Caco-2 (cell line): ENCODE measurements around the gene CXCL6. TPM values are rescaled to one million over a fixed set of nuclear protein-coding genes. Genes with fewer than 3 reads are reported as not detected.
A peak's percentile ranks its signal among the peaks of the same experiment; 100 is the strongest.

Experiments used
- BruUV-seq: library from RNA; stranded (reverse); fragments of 400-500 nt; replicated peaks from 2 replicates; lab custom pipeline; 2021; lab: Mats Ljungman, UMichigan
- CTCF ChIA-PET: fragments of 300-600 bp; sonication (Branson Sonifier 250); formaldehyde crosslinking; loops from one replicate; lab custom pipeline; 2022; ENCODE audit warnings: antibody characterized with exemption; lab: Charles Lee
- POLR2A ChIA-PET: fragments of 300-600 bp; sonication (Branson Sonifier 250); formaldehyde crosslinking; loops from one replicate; lab custom pipeline; 2022; ENCODE audit warnings: antibody characterized with exemption; lab: Charles Lee
- DNase-seq, 2 experiments: peaks; one replicate each; pipeline versions ENCODE4 v3.0.0 to v3.0.0-alpha.2; 2020 to 2022
- H3K27me3 ChIP-seq: replicated peaks from 2 replicates; pipeline ENCODE4 v1.6.0; 2011; ENCODE audit warnings: low read length; ENCODE audit not compliant: control insufficient read depth, insufficient read depth
- H3K36me3 ChIP-seq: 2 replicates; pipeline ENCODE4 v1.5.1; 2011; ENCODE audit warnings: low read length; ENCODE audit not compliant: control insufficient read depth, insufficient read depth
- H3K4me1 ChIP-seq: fragments of 250-450 bp; sonication (Bioruptor Pico); 2 replicates; pipeline ENCODE4 v1.5.1; 2020; ENCODE audit warnings: mild to moderate bottlenecking
- H3K4me3 ChIP-seq: 2 replicates; pipeline ENCODE4 v1.5.1; 2011; ENCODE audit warnings: low read depth, mild to moderate bottlenecking, control low read depth, low read length
- H3K9me3 ChIP-seq: fragments of 250-450 bp; sonication (Bioruptor Pico); 2 replicates; pipeline ENCODE4 v1.5.1; 2020; ENCODE audit warnings: mild to moderate bottlenecking, moderate library complexity
- H3K27ac Mint-ChIP-seq: one replicate; pipeline ENCODE4 v1.8.0; 2022; ENCODE audit warnings: mixed read lengths; ENCODE audit not compliant: unreplicated experiment
- H3K27me3 Mint-ChIP-seq: one replicate; pipeline ENCODE4 v1.8.0; 2022; ENCODE audit warnings: mixed read lengths; ENCODE audit not compliant: insufficient read depth, unreplicated experiment
- H3K36me3 Mint-ChIP-seq: one replicate; pipeline ENCODE4 v1.8.0; 2022; ENCODE audit warnings: mild to moderate bottlenecking, mixed read lengths; ENCODE audit not compliant: insufficient read depth, unreplicated experiment
- H3K4me1 Mint-ChIP-seq: one replicate; pipeline ENCODE4 v1.8.0; 2022; ENCODE audit warnings: low read depth, mixed read lengths; ENCODE audit not compliant: unreplicated experiment
- H3K4me3 Mint-ChIP-seq: one replicate; pipeline ENCODE4 v1.8.0; 2022; ENCODE audit warnings: mild to moderate bottlenecking, moderate library complexity, mixed read lengths; ENCODE audit not compliant: unreplicated experiment
- H3K9me3 Mint-ChIP-seq: one replicate; pipeline ENCODE4 v1.8.0; 2022; ENCODE audit warnings: mixed read lengths; ENCODE audit not compliant: unreplicated experiment
- intact Hi-C: fragments of 100-400 bp; cut with micrococcal nuclease; formaldehyde crosslinking; loops from one replicate; pipeline ENCODE4 v1.10.0; 2022; ENCODE audit not compliant: unreplicated experiment
- total RNA-seq: library from RNA; stranded (reverse); gene quantifications from 2 replicates; pipeline ENCODE4 v1.2.3, GENCODE V29; 2022
- TF ChIP-seq, protein P1 (sequence below), 2 experiments: fragments of 200-600 bp in 1 of 2; IDR thresholded peaks; 1 replicate in 1 of 2; 2 replicates in 1 of 2; pipeline versions ENCODE4 v1.5.1 to v1.8.0; 2011 to 2022; ENCODE audit warnings: antibody characterized with exemption in 1 of 2, control low read depth in 1 of 2, inconsistent platforms in 1 of 2, low read depth in 1 of 2, low read length in 1 of 2, mild to moderate bottlenecking in 1 of 2, moderate library complexity in 1 of 2; ENCODE audit not compliant: insufficient read depth in 1 of 2, severe bottlenecking in 1 of 2, unreplicated experiment in 1 of 2

CXCL6 gene
- total RNA-seq, 1 experiment from 2014 or later, result not detected

DNA sequence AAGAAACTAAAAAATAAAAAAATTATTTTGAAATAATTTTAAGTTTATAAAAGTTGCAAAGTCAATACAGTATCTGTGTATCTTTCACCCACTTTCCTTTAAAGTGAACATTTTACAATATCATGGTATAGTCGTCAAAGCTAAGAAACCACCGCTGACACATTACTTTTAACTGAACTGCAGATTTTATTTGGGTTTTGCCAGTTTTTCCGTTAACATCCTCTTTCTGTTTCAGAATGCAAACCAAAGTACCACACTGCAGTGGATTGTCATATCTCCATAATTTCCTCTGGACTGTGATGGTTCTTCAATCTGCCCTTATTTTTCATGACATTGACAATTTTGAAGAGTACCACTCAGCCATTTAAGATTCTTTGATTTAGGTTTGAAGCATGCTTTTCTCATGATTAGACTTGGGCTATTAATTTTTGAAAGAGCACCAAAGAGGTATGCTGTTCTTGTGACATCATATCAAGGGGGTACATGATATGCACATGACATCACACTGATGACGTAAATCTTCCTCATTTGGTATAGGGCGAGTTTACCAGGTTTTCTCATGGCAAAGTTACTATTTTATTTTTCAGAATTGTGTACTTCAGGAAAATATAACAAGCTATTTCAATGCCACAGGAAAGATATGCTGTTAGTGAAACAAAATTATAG is 29.1 kb downstream of the CXCL6 start:
- Histone ChIP-seq H3K9me3 (no peaks in the 10 kb centered on the region), H3K4me3 (no peak overlapping the region), H3K4me1 (no peaks in the 10 kb centered on the region; the same call in 1 of the 2 replicates), H3K36me3 (no peaks in the 10 kb centered on the region), H3K27me3 (no peaks in the 10 kb centered on the region)
- H3K36me3 Mint-ChIP-seq, result no peaks in the 10 kb centered on the region
- ChIA-PET POLR2A (no interaction called here), CTCF (no interaction called here)
- no peak for DNase-seq
- TF ChIP-seq, protein P1, sequence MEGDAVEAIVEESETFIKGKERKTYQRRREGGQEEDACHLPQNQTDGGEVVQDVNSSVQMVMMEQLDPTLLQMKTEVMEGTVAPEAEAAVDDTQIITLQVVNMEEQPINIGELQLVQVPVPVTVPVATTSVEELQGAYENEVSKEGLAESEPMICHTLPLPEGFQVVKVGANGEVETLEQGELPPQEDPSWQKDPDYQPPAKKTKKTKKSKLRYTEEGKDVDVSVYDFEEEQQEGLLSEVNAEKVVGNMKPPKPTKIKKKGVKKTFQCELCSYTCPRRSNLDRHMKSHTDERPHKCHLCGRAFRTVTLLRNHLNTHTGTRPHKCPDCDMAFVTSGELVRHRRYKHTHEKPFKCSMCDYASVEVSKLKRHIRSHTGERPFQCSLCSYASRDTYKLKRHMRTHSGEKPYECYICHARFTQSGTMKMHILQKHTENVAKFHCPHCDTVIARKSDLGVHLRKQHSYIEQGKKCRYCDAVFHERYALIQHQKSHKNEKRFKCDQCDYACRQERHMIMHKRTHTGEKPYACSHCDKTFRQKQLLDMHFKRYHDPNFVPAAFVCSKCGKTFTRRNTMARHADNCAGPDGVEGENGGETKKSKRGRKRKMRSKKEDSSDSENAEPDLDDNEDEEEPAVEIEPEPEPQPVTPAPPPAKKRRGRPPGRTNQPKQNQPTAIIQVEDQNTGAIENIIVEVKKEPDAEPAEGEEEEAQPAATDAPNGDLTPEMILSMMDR (IDR thresholded peaks at IDR 0.05; ENCODE audit: insufficient read depth in 1 of 2, low read depth in 1 of 2, low read length in 1 of 2, severe bottlenecking in 1 of 2, unreplicated experiment in 1 of 2), result no peak
- no peaks in the 10 kb centered on the region for H3K4me1 Mint-ChIP-seq
- H3K27me3 Mint-ChIP-seq, result peaks cover 7% of the 10 kb centered on the region
- no peak overlapping the region for H3K27ac Mint-ChIP-seq
- BruUV-seq, result no TSS peak
- intact Hi-C loops, result no loop called here
- H3K9me3 Mint-ChIP-seq, result no peaks in the 10 kb centered on the region
- no peak overlapping the region for H3K4me3 Mint-ChIP-seq

DNA sequence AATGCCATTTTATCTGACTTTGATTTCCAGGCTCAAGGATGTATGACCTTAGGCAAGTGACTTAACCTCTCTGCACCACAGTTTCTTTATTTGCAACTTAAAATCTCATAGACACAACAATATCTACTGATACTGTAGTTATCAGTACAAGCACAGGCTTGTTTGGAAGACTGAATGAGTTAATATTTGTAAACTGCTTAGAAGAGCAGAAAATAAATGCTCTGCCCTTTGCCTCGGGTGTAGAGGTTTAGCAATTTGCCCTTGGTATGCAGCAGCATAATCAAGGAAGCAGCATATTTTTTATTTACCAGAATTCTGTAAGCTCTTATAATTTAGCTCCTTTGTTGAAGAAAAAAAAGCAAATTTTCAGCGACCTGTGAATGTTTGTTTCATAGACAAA is 29.8 kb downstream of the CXCL6 start:
- intact Hi-C loops, result no loop called here
- no peaks in the 10 kb centered on the region for H3K9me3 Mint-ChIP-seq
- no peaks in the 10 kb centered on the region; the same call in 1 of the 2 replicates for H3K4me1 ChIP-seq

GRCh38 chr4:73867783-73868182 is 31.3 kb downstream of the CXCL6 start:
- intact Hi-C loops, result loop anchor here (1.0 to 2.0 kb wide), 3 partner anchors 97 to 267 kb away; partner anchors contain the start of gene CXCL3
- Histone ChIP-seq H3K4me3 (no peak overlapping the region), H3K9me3 (no peaks in the 10 kb centered on the region), H3K36me3 (no peaks in the 10 kb centered on the region), H3K4me1 (no peaks in the 10 kb centered on the region; the same call in 1 of the 2 replicates), H3K27me3 (no peaks in the 10 kb centered on the region)
- Mint-ChIP-seq H3K36me3 (no peaks in the 10 kb centered on the region), H3K27me3 (peaks cover 3% of the 10 kb centered on the region), H3K27ac (no peak overlapping the region), H3K9me3 (no peaks in the 10 kb centered on the region), H3K4me3 (no peak overlapping the region), H3K4me1 (no peaks in the 10 kb centered on the region)
- CTCF ChIA-PET, result interaction anchor here (1.2 kb wide), 1 partner anchor 267 kb away, joined by 9 read pairs; no protein-coding TSS in a partner anchor
- BruUV-seq, result no TSS peak
- DNase-seq, result peak; percentile 32 to 56
- TF ChIP-seq, protein P1 (IDR thresholded peaks at IDR 0.05; ENCODE audit: insufficient read depth in 1 of 2, low read depth in 1 of 2, low read length in 1 of 2, severe bottlenecking in 1 of 2, unreplicated experiment in 1 of 2), result peak in 1 of 2 experiments; percentile 22
- POLR2A ChIA-PET, result no interaction called here

More for the DNA sequence above, 29.8 kb downstream of the CXCL6 start:
- Mint-ChIP-seq H3K4me1 (no peaks in the 10 kb centered on the region), H3K27ac (no peak overlapping the region), H3K27me3 (peaks cover 5% of the 10 kb centered on the region), H3K36me3 (no peaks in the 10 kb centered on the region), H3K4me3 (no peak overlapping the region)
- Histone ChIP-seq H3K4me3 (no peak overlapping the region), H3K27me3 (no peaks in the 10 kb centered on the region), H3K9me3 (no peaks in the 10 kb centered on the region), H3K36me3 (no peaks in the 10 kb centered on the region)
- ChIA-PET CTCF (no interaction called here), POLR2A (no interaction called here)
- no TSS peak for BruUV-seq
- TF ChIP-seq, protein P1 (IDR thresholded peaks at IDR 0.05; ENCODE audit: insufficient read depth in 1 of 2, low read depth in 1 of 2, low read length in 1 of 2, severe bottlenecking in 1 of 2, unreplicated experiment in 1 of 2), result no peak
- no peak for DNase-seq
